Neural progenitor cell (in vitro differentiated cells): Measurements from ENCODE around the gene CABYR. TPM values are rescaled to one million over a fixed set of nuclear protein-coding genes. Genes with fewer than 3 reads are reported as not detected.

Source experiments
- DNase-seq: peaks from one replicate; pipeline ENCODE4 v3.0.0-alpha.2; 2016; ENCODE audit warnings: low spot score
- H2AFZ ChIP-seq: fragments of 200-600 bp; sonication (generic); replicated peaks from 2 replicates; pipeline ENCODE4 v1.6.1; 2016; ENCODE audit warnings: antibody characterized with exemption
- H3F3A ChIP-seq: fragments of 200-600 bp; sonication (generic); 2 replicates; pipeline ENCODE4 v1.6.1; 2016; ENCODE audit warnings: antibody characterized with exemption, low read depth
- H3K27ac ChIP-seq: fragments of 200-600 bp; sonication (generic); 2 replicates; pipeline ENCODE4 v1.5.1; 2016; ENCODE audit warnings: mild to moderate bottlenecking
- H3K27me3 ChIP-seq: fragments of 200-600 bp; sonication (generic); 2 replicates; pipeline ENCODE4 v1.6.1; 2016; ENCODE audit warnings: mild to moderate bottlenecking, moderate library complexity
- H3K36me3 ChIP-seq: fragments of 200-600 bp; sonication (generic); 2 replicates; pipeline ENCODE4 v1.5.1; 2016
- H3K4me1 ChIP-seq: fragments of 200-600 bp; sonication (generic); 2 replicates; pipeline ENCODE4 v1.6.1; 2016; ENCODE audit warnings: mixed run types
- H3K4me2 ChIP-seq: fragments of 200-600 bp; sonication (generic); 2 replicates; pipeline ENCODE4 v1.6.1; 2016
- H3K4me3 ChIP-seq: fragments of 200-600 bp; sonication (generic); 2 replicates; pipeline ENCODE4 v1.5.1; 2016
- H3K79me2 ChIP-seq: fragments of 200-600 bp; sonication (generic); 2 replicates; pipeline ENCODE4 v1.6.1; 2016; ENCODE audit warnings: low read depth
- H3K9ac ChIP-seq: fragments of 200-600 bp; sonication (generic); 2 replicates; pipeline ENCODE4 v1.6.1; 2016
- H3K9me3 ChIP-seq: fragments of 200-600 bp; sonication (generic); 2 replicates; pipeline ENCODE4 v1.5.1; 2016; ENCODE audit warnings: low read depth
- H4K20me1 ChIP-seq: fragments of 200-600 bp; sonication (generic); 2 replicates; pipeline ENCODE4 v1.6.1; 2016; ENCODE audit warnings: low read depth
- H3K27ac Mint-ChIP-seq: 3 replicates; pipeline ENCODE4 v1.8.0; 2021; ENCODE audit warnings: mixed read lengths
- H3K27me3 Mint-ChIP-seq: 2 replicates; pipeline ENCODE4 v1.8.0; 2022; ENCODE audit warnings: low read depth, mild to moderate bottlenecking, inconsistent platforms, moderate library complexity, mixed read lengths; ENCODE audit not compliant: insufficient read depth
- H3K36me3 Mint-ChIP-seq: 3 replicates; pipeline ENCODE4 v1.8.0; 2021; ENCODE audit warnings: mixed read lengths
- H3K4me1 Mint-ChIP-seq: 3 replicates; pipeline ENCODE4 v1.8.0; 2021; ENCODE audit warnings: mixed read lengths
- H3K4me3 Mint-ChIP-seq: 3 replicates; pipeline ENCODE4 v1.8.0; 2021; ENCODE audit warnings: mild to moderate bottlenecking, moderate library complexity, mixed read lengths
- H3K9me3 Mint-ChIP-seq: 3 replicates; pipeline ENCODE4 v1.8.0; 2020; ENCODE audit warnings: mixed read lengths
- EZH2 ChIP-seq: fragments of 200-600 bp; sonication (generic); IDR thresholded peaks from 2 replicates; pipeline ENCODE4 v1.6.1; 2017; ENCODE audit warnings: antibody characterized with exemption, mild to moderate bottlenecking, moderate library complexity
- EZH2phosphoT487 ChIP-seq: fragments of 200-600 bp; sonication (generic); IDR thresholded peaks from 2 replicates; pipeline ENCODE4 v1.6.1; 2017; ENCODE audit warnings: antibody characterized with exemption
- total RNA-seq: library from RNA; depleted of rRNA; stranded (reverse); fragments of >200 nt; gene quantifications from 2 replicates; pipeline ENCODE4 v1.2.3, GENCODE V29; 2015; ENCODE audit warnings: low replicate concordance
- TF ChIP-seq, protein P1 (sequence below): fragments of 200-600 bp; sonication (generic); IDR thresholded peaks from 2 replicates; pipeline ENCODE4 v1.5.1; 2017; ENCODE audit warnings: antibody characterized with exemption, mild to moderate bottlenecking

Gene CABYR
- total RNA-seq, 1 donor from 2014 or later, result 12.0 TPM

DNA sequence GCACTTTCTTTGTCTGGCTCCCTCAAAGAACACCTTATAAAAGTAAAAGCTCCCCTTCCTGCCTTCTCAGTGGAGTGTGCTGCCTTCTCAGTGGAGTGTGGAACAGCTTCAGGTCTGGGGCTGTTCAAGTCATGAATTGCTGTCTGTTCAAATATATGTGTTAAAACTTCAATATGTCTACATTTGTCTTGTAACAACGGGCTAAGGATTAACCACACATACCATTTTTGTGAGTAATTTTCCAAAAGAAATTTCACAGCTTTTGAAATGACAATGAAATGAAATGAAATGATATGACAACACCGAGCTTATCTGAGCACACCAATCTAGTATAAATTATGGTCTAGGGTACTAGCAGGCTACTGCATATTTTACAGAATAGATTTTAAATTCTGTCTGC lies 42.9 kb downstream of the CABYR start:
- Mint-ChIP-seq H3K27ac (no peak overlapping the region), H3K4me3 (no peak overlapping the region), H3K4me1 (peaks cover 17% of the 10 kb centered on the region), H3K9me3 (no peaks in the 10 kb centered on the region), H3K36me3 (peaks cover 13% of the 10 kb centered on the region), H3K27me3 (no peaks in the 10 kb centered on the region)
- Histone ChIP-seq H3F3A (peaks cover 6% of the 10 kb centered on the region), H3K27me3 (no peaks in the 10 kb centered on the region), H3K9me3 (no peaks in the 10 kb centered on the region), H3K9ac (no peak overlapping the region), H3K27ac (no peak overlapping the region), H2AFZ (no peak overlapping the region), H3K4me1 (peaks cover 5% of the 10 kb centered on the region), H3K4me3 (no peak overlapping the region), H3K36me3 (no peaks in the 10 kb centered on the region), H3K79me2 (no peaks in the 10 kb centered on the region), H4K20me1 (no peaks in the 10 kb centered on the region), H3K4me2 (no peak overlapping the region)
- TF ChIP-seq EZH2 (no peak), EZH2phosphoT487 (no peak)
- TF ChIP-seq, protein P1, sequence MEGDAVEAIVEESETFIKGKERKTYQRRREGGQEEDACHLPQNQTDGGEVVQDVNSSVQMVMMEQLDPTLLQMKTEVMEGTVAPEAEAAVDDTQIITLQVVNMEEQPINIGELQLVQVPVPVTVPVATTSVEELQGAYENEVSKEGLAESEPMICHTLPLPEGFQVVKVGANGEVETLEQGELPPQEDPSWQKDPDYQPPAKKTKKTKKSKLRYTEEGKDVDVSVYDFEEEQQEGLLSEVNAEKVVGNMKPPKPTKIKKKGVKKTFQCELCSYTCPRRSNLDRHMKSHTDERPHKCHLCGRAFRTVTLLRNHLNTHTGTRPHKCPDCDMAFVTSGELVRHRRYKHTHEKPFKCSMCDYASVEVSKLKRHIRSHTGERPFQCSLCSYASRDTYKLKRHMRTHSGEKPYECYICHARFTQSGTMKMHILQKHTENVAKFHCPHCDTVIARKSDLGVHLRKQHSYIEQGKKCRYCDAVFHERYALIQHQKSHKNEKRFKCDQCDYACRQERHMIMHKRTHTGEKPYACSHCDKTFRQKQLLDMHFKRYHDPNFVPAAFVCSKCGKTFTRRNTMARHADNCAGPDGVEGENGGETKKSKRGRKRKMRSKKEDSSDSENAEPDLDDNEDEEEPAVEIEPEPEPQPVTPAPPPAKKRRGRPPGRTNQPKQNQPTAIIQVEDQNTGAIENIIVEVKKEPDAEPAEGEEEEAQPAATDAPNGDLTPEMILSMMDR, result no peak
- no peak for DNase-seq

DNA sequence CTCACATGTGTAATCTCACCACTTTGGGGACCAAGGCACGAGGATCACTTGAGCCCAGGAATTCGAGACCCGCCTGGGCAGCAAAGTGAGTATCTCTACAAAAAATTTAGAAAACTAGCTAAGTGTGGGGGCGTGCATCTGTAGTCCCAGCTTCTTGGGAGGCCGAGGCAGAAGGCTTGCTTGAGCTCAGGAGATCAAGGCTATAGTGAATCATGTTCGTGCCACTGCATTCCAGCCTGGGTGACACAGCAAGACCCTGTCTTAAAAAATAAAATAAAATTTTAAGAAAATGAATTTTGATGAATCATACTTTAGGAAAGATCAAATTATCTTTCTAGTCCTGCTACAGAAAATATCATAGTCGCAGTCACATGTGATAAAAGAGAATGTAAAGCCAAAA lies 46.9 kb downstream of the CABYR start:
- peaks cover 9% of the 10 kb centered on the region for H3K36me3 Mint-ChIP-seq
- Histone ChIP-seq H4K20me1 (peaks cover 5% of the 10 kb centered on the region), H3K27ac (no peak overlapping the region), H2AFZ (no peak overlapping the region), H3F3A (no peaks in the 10 kb centered on the region), H3K4me2 (no peak overlapping the region), H3K36me3 (no peaks in the 10 kb centered on the region), H3K79me2 (no peaks in the 10 kb centered on the region), H3K9ac (no peak overlapping the region), H3K4me3 (no peak overlapping the region), H3K9me3 (no peaks in the 10 kb centered on the region), H3K4me1 (peaks cover 18% of the 10 kb centered on the region), H3K27me3 (no peaks in the 10 kb centered on the region)
- no peak for DNase-seq
- no peak overlapping the region for H3K4me3 Mint-ChIP-seq
- TF ChIP-seq EZH2phosphoT487 (no peak), EZH2 (no peak)
- TF ChIP-seq, protein P1, result no peak
- H3K9me3 Mint-ChIP-seq, result no peaks in the 10 kb centered on the region
- no peaks in the 10 kb centered on the region for H3K27me3 Mint-ChIP-seq
- peaks cover 33% of the 10 kb centered on the region for H3K4me1 Mint-ChIP-seq
- H3K27ac Mint-ChIP-seq, result no peak overlapping the region

DNA sequence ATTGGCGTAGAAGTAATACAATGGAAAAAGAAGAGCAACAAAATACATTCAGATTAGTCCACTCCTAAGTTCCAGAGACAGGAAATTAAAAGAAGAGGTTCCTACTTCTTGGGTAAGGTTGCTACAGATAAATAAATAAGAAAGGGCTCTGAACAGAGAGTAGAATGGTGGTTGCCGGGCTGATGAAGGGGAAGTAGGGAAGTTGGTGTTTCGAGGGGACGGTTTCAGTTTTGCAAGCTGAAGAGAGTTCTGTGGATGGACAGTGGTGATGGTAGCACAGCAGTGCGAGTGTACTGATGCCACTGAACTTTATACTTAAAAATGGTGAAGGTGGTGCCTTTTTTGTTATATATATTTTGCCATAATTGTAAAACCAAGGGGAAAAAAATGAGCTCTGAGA lies 48.2 kb downstream of the CABYR start:
- H3K27me3 ChIP-seq, result no peaks in the 10 kb centered on the region
- no peak overlapping the region for H3K4me2 ChIP-seq
- TF ChIP-seq, protein P1, result no peak
- no peak for TF ChIP-seq EZH2phosphoT487
- no peak for TF ChIP-seq EZH2
- Mint-ChIP-seq H3K4me1 (peaks cover 33% of the 10 kb centered on the region), H3K4me3 (no peak overlapping the region), H3K27ac (no peak overlapping the region), H3K27me3 (no peaks in the 10 kb centered on the region), H3K36me3 (peaks cover 4% of the 10 kb centered on the region), H3K9me3 (no peaks in the 10 kb centered on the region)
- H3K36me3 ChIP-seq, result no peaks in the 10 kb centered on the region
- H4K20me1 ChIP-seq, result peaks cover 5% of the 10 kb centered on the region
- no peaks in the 10 kb centered on the region for H3K9me3 ChIP-seq
- H3K27ac ChIP-seq, result no peak overlapping the region
- H3K9ac ChIP-seq, result no peak overlapping the region
- DNase-seq, result no peak
- peaks cover 1% of the 10 kb centered on the region for H3F3A ChIP-seq
- H3K79me2 ChIP-seq, result no peaks in the 10 kb centered on the region
- no peak overlapping the region for H3K4me3 ChIP-seq
- H3K4me1 ChIP-seq, result peaks cover 17% of the 10 kb centered on the region
- H2AFZ ChIP-seq, result no peak overlapping the region
